GM12878 (cell line): ENCODE results near the gene TMPRSS11A. TPM values are rescaled to one million over a fixed set of nuclear protein-coding genes. Genes with fewer than 3 reads are reported as not detected.

Experiments used
- ATAC-seq: fragments of 200-7000 bp; cut with Tn5 transposase; 3 replicates; pipeline ENCODE4 v1.9.1; 2020; ENCODE audit warnings: mild to moderate bottlenecking, moderate library complexity
- BruUV-seq: library from RNA; stranded (reverse); fragments of 400-500 nt; replicated peaks from 2 replicates; lab custom pipeline; 2021; lab: Mats Ljungman, UMichigan
- CTCF ChIA-PET: fragments of 300-600 bp; sonication (Branson Sonifier 250); formaldehyde crosslinking; extraction: SDS; loops from one replicate; lab custom pipeline; 2021; ENCODE audit warnings: inconsistent platforms; lab: Yijun Ruan, JAX
- POLR2A ChIA-PET: fragments of 350-600 bp; formaldehyde crosslinking; extraction: SDS; loops from one replicate; lab custom pipeline; 2021; ENCODE audit warnings: inconsistent platforms; lab: Charles Lee
- RAD21 ChIA-PET: fragments of 300-600 bp; sonication (Branson Sonifier 250); formaldehyde crosslinking; loops from one replicate; lab custom pipeline; 2023; ENCODE audit warnings: antibody characterized with exemption; ENCODE audit not compliant: unreplicated experiment; lab: Charles Lee
- SMC1A ChIA-PET: fragments of 300-600 bp; sonication (Branson Sonifier 250); formaldehyde crosslinking; loops from one replicate; lab custom pipeline; 2023; ENCODE audit not compliant: unreplicated experiment, uncharacterized antibody; lab: Charles Lee
- DNase-seq: peaks from one replicate; pipeline ENCODE4 v3.0.0-alpha.2; 2011; ENCODE audit warnings: low read depth, low spot score
- FAIRE-seq: peaks from 3 replicates; lab custom pipeline; 2011; peaks lifted over from hg19 to GRCh38; lab: Jason Lieb, UNC
- H2AFZ ChIP-seq: 2 replicates; pipeline ENCODE4 v1.6.0; 2011; ENCODE audit warnings: low read depth, low read length, control low read depth; ENCODE audit not compliant: control insufficient read depth
- H3K27ac ChIP-seq: 2 replicates; pipeline ENCODE4 v1.5.1; 2011; ENCODE audit warnings: control low read depth; ENCODE audit not compliant: control insufficient read depth, insufficient read depth
- H3K27me3 ChIP-seq, 2 experiments: replicated peaks in 1 of 2; 2 replicates each; pipeline versions ENCODE4 v1.6.0 to v1.6.1; 2011; ENCODE audit warnings: low read length in 1 of 2; ENCODE audit not compliant: control insufficient read depth in 2 of 2, insufficient read depth in 2 of 2
- H3K36me3 ChIP-seq, 2 experiments: 2 replicates each; pipeline ENCODE4 v1.5.1; 2011; ENCODE audit warnings: low read length in 1 of 2; ENCODE audit not compliant: control insufficient read depth in 2 of 2, insufficient read depth in 2 of 2
- H3K4me1 ChIP-seq: 2 replicates; pipeline ENCODE4 v1.6.1; 2011; ENCODE audit warnings: mild to moderate bottlenecking, low read length, moderate library complexity, mixed read lengths; ENCODE audit not compliant: control insufficient read depth, insufficient read depth
- H3K4me2 ChIP-seq: 2 replicates; pipeline ENCODE4 v1.6.0; 2011; ENCODE audit warnings: control low read depth; ENCODE audit not compliant: control insufficient read depth, insufficient read depth
- H3K4me3 ChIP-seq: fragments of 200-600 bp; sonication (generic); 2 replicates; pipeline ENCODE4 v1.5.1; 2016
- H3K79me2 ChIP-seq: 2 replicates; pipeline ENCODE4 v1.6.0; 2011; ENCODE audit warnings: low read length; ENCODE audit not compliant: control insufficient read depth, insufficient read depth
- H3K9ac ChIP-seq: 2 replicates; pipeline ENCODE4 v1.8.0; 2011; ENCODE audit warnings: low read length, control low read depth, mixed read lengths; ENCODE audit not compliant: control insufficient read depth, insufficient read depth
- H3K9me3 ChIP-seq: replicated peaks from 3 replicates; pipeline ENCODE4 v1.5.1; 2011; ENCODE audit warnings: mild to moderate bottlenecking, low read length; ENCODE audit not compliant: control insufficient read depth, insufficient read depth
- H4K20me1 ChIP-seq: 2 replicates; pipeline ENCODE4 v1.6.0; 2011; ENCODE audit not compliant: control insufficient read depth, insufficient read depth
- ATF7 ChIP-seq: fragments of 450-650 bp; IDR thresholded peaks from 2 replicates; pipeline ENCODE4 v1.6.1; 2016; ENCODE audit warnings: low read depth, mild to moderate bottlenecking
- GABPA ChIP-seq: IDR thresholded peaks from 2 replicates; pipeline ENCODE4 v1.6.1; 2014; ENCODE audit warnings: antibody characterized with exemption, low read depth, mild to moderate bottlenecking, inconsistent platforms
- KAT2A ChIP-seq: conservative IDR thresholded peaks from 2 replicates; pipeline ENCODE4 v1.6.1; 2011; ENCODE audit warnings: low read depth, low read length; ENCODE audit not compliant: control insufficient read depth
- MXI1 ChIP-seq: fragments of 150-350 bp; IDR thresholded peaks from 2 replicates; pipeline ENCODE4 v1.6.1; 2011; ENCODE audit warnings: low read depth, mild to moderate bottlenecking, inconsistent platforms, low read length, improper control_type of control experiment
- NFXL1 ChIP-seq: fragments of 450-650 bp; IDR thresholded peaks from 2 replicates; pipeline ENCODE4 v1.6.1; 2017; ENCODE audit warnings: antibody characterized with exemption, mild to moderate bottlenecking, borderline replicate concordance
- SREBF1 ChIP-seq: IDR thresholded peaks from 2 replicates; pipeline ENCODE4 v1.6.1; 2012; ENCODE audit warnings: mild to moderate bottlenecking, low read length
- SUZ12 ChIP-seq: fragments of 200-600 bp; sonication (generic); IDR thresholded peaks from one replicate; pipeline ENCODE4 v1.6.1; 2018; ENCODE audit warnings: antibody characterized with exemption, mild to moderate bottlenecking; ENCODE audit not compliant: unreplicated experiment
- TCF3 ChIP-seq: IDR thresholded peaks from 2 replicates; pipeline ENCODE4 v1.6.1; 2012; ENCODE audit warnings: low read depth, mild to moderate bottlenecking, low read length, borderline replicate concordance; ENCODE audit not compliant: insufficient read depth
- ZBED1 ChIP-seq: IDR thresholded peaks from 2 replicates; pipeline ENCODE4 v1.6.1; 2016; ENCODE audit warnings: borderline replicate concordance
- ZNF24 ChIP-seq: fragments of 450-650 bp; IDR thresholded peaks from 2 replicates; pipeline ENCODE4 v1.6.1; 2017; ENCODE audit warnings: antibody characterized with exemption, mild to moderate bottlenecking
- WGBS: methylation state at CpG from one replicate; pipeline ENCODE4 v1.1.6; 2016; ENCODE audit warnings: low lambda C conversion rate; ENCODE audit not compliant: insufficient replicate concordance, insufficient coverage; ENCODE audit errors: missing lambda C conversion rate; 5-methylcytosine and 5-hydroxymethylcytosine counted together
- in situ Hi-C: fragments of 300-500 bp; cut with MboI; formaldehyde crosslinking; loops from 9 replicates; pipeline ENCODE4 v1.14.3; 2018; ENCODE audit warnings: mixed read lengths
- intact Hi-C: fragments of 100-400 bp; cut with micrococcal nuclease; formaldehyde crosslinking; loops from one replicate; pipeline ENCODE4 v1.14.2; 2022; ENCODE audit not compliant: unreplicated experiment
- polyA plus RNA-seq, 11 experiments: library from polyadenylated mRNA; depleted of rRNA in 4 of 11; unstranded in 6 of 11; stranded (reverse) in 5 of 11; fragments of >200 nt; fragmentation: Nextera tagmentation in 4 of 11; fragmentation: Illumina TruSeq in 1 of 11; extraction: Ambion mirVana in 4 of 11; extraction: Trizol in 1 of 11; gene quantifications; 1 replicate in 1 of 11; 2 replicates in 10 of 11; pipeline versions ENCODE4 v1.2.1 to v1.2.3, GENCODE V29; 2011 to 2016; ENCODE audit warnings: inconsistent platforms in 2 of 11, missing spikeins in 2 of 11, low read depth in 1 of 11
- total RNA-seq, 4 experiments: library from RNA; depleted of rRNA in 3 of 4; stranded (reverse); fragments of >200 nt in 3 of 4; fragmentation: Illumina TruSeq in 1 of 4; extraction: Trizol in 1 of 4; gene quantifications; 2 replicates each; pipeline versions ENCODE4 v1.2.1 to v1.2.3, GENCODE V29; 2013 to 2021
- TF ChIP-seq, protein P1 (sequence below): fragments of 450-650 bp; IDR thresholded peaks from 2 replicates; pipeline ENCODE4 v1.6.1; 2016; ENCODE audit warnings: mild to moderate bottlenecking, moderate library complexity, borderline replicate concordance
- TF ChIP-seq, protein P2 (sequence below): fragments of 450-650 bp; conservative IDR thresholded peaks from 2 replicates; pipeline ENCODE4 v1.6.1; 2017; ENCODE audit warnings: mild to moderate bottlenecking, moderate library complexity
- TF ChIP-seq, protein P3 (sequence below): fragments of 450-650 bp; IDR thresholded peaks from 2 replicates; pipeline ENCODE4 v1.6.1; 2018; ENCODE audit warnings: borderline replicate concordance, mild to moderate bottlenecking; ENCODE audit not compliant: partially characterized antibody

TMPRSS11A gene
- total and polyA plus RNA-seq, 10 of the 15 experiments (the other 5 are each of a cell fraction or from before 2014, with no cell fraction given) = 0.02 TPM; not detected in 9

DNA sequence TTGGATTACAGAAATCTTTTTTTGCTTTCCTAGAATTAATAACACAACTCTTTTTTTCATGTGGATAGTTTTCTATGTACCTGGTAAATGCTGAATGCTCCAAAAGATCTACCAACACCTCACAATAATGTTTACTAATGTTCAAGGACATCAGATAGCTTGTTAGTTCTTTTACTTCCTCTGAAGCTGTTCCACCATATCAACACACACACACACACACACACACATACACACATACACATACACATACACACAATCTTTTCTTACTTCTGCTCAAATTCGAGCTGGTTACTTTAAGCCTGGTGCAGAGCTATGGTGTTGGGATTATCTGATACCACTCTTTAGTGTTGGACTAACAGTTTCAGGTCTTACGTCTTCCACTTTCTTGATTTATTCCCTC lies 51.2 kb downstream of the TMPRSS11A start (continued):
- TF ChIP-seq, protein P1, sequence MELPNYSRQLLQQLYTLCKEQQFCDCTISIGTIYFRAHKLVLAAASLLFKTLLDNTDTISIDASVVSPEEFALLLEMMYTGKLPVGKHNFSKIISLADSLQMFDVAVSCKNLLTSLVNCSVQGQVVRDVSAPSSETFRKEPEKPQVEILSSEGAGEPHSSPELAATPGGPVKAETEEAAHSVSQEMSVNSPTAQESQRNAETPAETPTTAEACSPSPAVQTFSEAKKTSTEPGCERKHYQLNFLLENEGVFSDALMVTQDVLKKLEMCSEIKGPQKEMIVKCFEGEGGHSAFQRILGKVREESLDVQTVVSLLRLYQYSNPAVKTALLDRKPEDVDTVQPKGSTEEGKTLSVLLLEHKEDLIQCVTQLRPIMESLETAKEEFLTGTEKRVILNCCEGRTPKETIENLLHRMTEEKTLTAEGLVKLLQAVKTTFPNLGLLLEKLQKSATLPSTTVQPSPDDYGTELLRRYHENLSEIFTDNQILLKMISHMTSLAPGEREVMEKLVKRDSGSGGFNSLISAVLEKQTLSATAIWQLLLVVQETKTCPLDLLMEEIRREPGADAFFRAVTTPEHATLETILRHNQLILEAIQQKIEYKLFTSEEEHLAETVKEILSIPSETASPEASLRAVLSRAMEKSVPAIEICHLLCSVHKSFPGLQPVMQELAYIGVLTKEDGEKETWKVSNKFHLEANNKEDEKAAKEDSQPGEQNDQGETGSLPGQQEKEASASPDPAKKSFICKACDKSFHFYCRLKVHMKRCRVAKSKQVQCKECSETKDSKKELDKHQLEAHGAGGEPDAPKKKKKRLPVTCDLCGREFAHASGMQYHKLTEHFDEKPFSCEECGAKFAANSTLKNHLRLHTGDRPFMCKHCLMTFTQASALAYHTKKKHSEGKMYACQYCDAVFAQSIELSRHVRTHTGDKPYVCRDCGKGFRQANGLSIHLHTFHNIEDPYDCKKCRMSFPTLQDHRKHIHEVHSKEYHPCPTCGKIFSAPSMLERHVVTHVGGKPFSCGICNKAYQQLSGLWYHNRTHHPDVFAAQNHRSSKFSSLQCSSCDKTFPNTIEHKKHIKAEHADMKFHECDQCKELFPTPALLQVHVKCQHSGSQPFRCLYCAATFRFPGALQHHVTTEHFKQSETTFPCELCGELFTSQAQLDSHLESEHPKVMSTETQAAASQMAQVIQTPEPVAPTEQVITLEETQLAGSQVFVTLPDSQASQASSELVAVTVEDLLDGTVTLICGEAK = no peak
- TF ChIP-seq NFXL1 = no peak
- no peak for TF ChIP-seq KAT2A
- no peak for TF ChIP-seq GABPA
- no peak for TF ChIP-seq ATF7

DNA sequence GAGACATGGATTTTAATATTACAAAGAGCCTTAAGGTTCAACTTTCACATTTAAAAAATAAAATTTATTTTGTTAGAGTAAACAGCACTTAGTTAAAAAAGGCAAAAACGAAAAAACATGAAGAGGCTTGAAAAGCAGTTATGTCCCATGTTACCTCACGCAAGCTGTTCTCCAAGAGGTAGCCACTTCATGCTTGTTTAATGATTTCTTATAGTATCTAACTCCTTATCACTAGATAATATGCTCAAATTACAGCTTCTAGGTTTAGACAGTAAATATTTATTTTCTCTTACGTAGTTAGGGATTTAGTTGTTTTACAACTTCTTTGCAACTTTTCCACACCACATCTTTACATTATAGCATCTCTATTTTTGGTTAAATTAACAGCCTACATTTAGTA lies 51.7 kb downstream of the TMPRSS11A start:
- no peak overlapping the region for H3K4me3 ChIP-seq
- no peaks in the 10 kb centered on the region for H3K9me3 ChIP-seq
- BruUV-seq = no TSS peak
- RAD21 ChIA-PET = interaction anchor here (1.0 to 1.5 kb wide), 2 partner anchors 49 to 362 kb away, joined by 4 read pairs; no protein-coding TSS in a partner anchor
- H3K27ac ChIP-seq = no peak overlapping the region
- no peaks in the 10 kb centered on the region for H3K36me3 ChIP-seq
- WGBS = 15% methylated on average over 3 of the region's 3 CpGs
- intact Hi-C loops (loop anchor here (10.0 kb wide), 2 partner anchors 167 to 263 kb away; no protein-coding TSS in a partner anchor), in situ Hi-C loops (no loop called here)
- no peak overlapping the region for H2AFZ ChIP-seq
- POLR2A ChIA-PET = interaction anchor here (1.2 kb wide), 1 partner anchor 165 kb away, joined by 5 read pairs; no protein-coding TSS in a partner anchor
- DNase-seq = no peak
- no peaks in the 10 kb centered on the region for H3K27me3 ChIP-seq
- no peaks in the 10 kb centered on the region for H3K79me2 ChIP-seq
- no peaks in the 10 kb centered on the region for H4K20me1 ChIP-seq
- no peak overlapping the region for H3K4me2 ChIP-seq
- CTCF ChIA-PET = interaction anchor here (0.6 to 3.9 kb wide), 16 partner anchors 10 to 368 kb away, joined by 3 to 29 read pairs (median 4); no protein-coding TSS in a partner anchor
- TF ChIP-seq SUZ12 = no peak
- TF ChIP-seq, protein P2, sequence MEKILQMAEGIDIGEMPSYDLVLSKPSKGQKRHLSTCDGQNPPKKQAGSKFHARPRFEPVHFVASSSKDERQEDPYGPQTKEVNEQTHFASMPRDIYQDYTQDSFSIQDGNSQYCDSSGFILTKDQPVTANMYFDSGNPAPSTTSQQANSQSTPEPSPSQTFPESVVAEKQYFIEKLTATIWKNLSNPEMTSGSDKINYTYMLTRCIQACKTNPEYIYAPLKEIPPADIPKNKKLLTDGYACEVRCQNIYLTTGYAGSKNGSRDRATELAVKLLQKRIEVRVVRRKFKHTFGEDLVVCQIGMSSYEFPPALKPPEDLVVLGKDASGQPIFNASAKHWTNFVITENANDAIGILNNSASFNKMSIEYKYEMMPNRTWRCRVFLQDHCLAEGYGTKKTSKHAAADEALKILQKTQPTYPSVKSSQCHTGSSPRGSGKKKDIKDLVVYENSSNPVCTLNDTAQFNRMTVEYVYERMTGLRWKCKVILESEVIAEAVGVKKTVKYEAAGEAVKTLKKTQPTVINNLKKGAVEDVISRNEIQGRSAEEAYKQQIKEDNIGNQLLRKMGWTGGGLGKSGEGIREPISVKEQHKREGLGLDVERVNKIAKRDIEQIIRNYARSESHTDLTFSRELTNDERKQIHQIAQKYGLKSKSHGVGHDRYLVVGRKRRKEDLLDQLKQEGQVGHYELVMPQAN = no peak
- no peak for TF ChIP-seq ZBED1
- no peak for TF ChIP-seq TCF3
- TF ChIP-seq SREBF1 = no peak
- TF ChIP-seq, protein P3, sequence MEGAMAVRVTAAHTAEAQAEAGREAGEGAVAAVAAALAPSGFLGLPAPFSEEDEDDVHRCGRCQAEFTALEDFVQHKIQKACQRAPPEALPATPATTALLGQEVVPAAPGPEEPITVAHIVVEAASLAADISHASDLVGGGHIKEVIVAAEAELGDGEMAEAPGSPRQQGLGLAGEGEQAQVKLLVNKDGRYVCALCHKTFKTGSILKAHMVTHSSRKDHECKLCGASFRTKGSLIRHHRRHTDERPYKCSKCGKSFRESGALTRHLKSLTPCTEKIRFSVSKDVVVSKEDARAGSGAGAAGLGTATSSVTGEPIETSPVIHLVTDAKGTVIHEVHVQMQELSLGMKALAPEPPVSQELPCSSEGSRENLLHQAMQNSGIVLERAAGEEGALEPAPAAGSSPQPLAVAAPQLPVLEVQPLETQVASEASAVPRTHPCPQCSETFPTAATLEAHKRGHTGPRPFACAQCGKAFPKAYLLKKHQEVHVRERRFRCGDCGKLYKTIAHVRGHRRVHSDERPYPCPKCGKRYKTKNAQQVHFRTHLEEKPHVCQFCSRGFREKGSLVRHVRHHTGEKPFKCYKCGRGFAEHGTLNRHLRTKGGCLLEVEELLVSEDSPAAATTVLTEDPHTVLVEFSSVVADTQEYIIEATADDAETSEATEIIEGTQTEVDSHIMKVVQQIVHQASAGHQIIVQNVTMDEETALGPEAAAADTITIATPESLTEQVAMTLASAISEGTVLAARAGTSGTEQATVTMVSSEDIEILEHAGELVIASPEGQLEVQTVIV = no peak
- TF ChIP-seq MXI1 = no peak
- no peak for TF ChIP-seq ZNF24
- no peak overlapping the region for H3K9ac ChIP-seq
- SMC1A ChIA-PET = interaction anchor here (0.8 to 4.4 kb wide), 8 partner anchors 14 to 368 kb away, joined by 3 to 14 read pairs (median 4); no protein-coding TSS in a partner anchor
- no peak for FAIRE-seq
- no peaks in the 10 kb centered on the region for H3K4me1 ChIP-seq
- ATAC-seq = no peak
